Neuron (in vitro differentiated cells): Measurements from ENCODE around the gene RNF25.

Experiments
- H2AFZ ChIP-seq: one replicate; pipeline ENCODE4 v1.6.1; 2013; ENCODE audit warnings: low read depth, mild to moderate bottlenecking, inconsistent platforms, low read length, moderate library complexity
- H3K27me3 ChIP-seq: one replicate; pipeline ENCODE4 v1.6.1; 2013; ENCODE audit warnings: low read length; ENCODE audit not compliant: insufficient read depth
- H3K36me3 ChIP-seq: one replicate; pipeline ENCODE4 v1.6.1; 2013; ENCODE audit warnings: low read length; ENCODE audit not compliant: insufficient read depth
- H3K4me1 ChIP-seq: one replicate; pipeline ENCODE4 v1.6.1; 2013; ENCODE audit warnings: low read length; ENCODE audit not compliant: insufficient read depth
- H3K4me3 ChIP-seq: 2 replicates; pipeline ENCODE4 v1.5.1; 2013; ENCODE audit warnings: mild to moderate bottlenecking, low read length, moderate library complexity
- H3K9me3 ChIP-seq: one replicate; pipeline ENCODE4 v1.6.1; 2013; ENCODE audit warnings: low read length

RNF25 gene

DNA sequence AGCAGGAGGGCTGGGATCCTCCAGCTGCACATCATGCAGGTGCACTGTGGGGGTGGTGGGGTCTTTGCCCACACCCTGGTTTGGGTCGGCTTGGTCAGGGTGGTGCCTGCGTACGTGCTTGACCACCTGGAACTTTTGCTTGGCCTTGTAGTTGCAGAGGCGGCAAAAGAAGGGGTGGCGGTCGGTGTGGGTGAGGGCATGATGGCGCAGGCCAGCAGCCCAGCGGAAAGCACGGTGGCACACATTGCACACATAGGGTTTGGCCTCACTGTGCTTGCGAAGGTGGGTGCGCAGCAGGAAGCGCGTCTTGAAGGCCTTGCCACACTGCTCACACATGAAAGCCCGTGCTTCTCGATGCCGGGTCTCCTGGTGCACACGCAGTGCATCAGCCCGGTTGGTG, 33.4 kb downstream of the RNF25 start:
- no peaks in the 10 kb centered on the region for H3K27me3 ChIP-seq
- H3K4me3 ChIP-seq, result no peak overlapping the region
- H3K4me1 ChIP-seq, result no peaks in the 10 kb centered on the region
- peaks cover 82% of the 10 kb centered on the region for H3K36me3 ChIP-seq
- H3K9me3 ChIP-seq, result no peaks in the 10 kb centered on the region
- no peak overlapping the region for H2AFZ ChIP-seq

DNA sequence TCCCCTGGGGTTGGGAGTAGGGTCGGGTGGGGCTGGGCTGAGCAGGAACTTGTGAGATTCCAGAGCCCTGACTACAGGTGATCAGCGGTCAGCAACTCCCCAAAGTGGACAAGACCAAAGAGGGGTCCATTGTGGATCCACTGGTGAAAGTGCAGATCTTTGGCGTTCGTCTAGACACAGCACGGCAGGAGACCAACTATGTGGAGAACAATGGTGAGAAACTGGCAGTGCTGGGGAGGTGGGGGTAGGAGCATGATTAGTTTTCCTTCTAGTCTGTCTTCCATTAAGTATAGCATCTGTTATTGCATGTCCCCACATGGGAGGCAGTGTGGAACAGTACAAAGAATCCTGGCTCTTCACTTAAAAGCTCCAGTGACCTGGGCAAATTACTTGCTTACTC, 36.1 kb downstream of the RNF25 start:
- H3K27me3 ChIP-seq, result no peaks in the 10 kb centered on the region
- H3K36me3 ChIP-seq, result peaks cover 64% of the 10 kb centered on the region
- H3K4me1 ChIP-seq, result no peaks in the 10 kb centered on the region

DNA sequence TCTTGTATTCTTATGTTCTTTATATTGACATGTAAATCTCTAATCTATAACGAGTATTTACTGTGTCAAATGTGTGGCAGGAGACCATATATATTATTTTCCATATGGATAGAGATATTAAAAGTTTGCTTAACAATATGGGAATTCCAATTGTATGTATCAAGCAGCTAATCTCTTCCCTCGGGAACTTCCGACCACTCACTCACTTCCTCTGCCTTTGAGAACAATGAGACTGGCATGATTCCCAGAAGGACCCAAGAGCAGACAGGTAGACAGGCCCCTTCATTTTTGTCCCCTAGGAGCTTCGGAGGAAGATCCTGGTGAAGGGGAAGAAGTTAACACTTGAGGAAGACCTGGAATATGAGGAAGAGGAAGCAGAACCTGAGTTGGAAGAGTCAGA, 40.0 kb downstream of the RNF25 start:
- no peak overlapping the region for H2AFZ ChIP-seq

More for the DNA sequence above, 36.1 kb downstream of the RNF25 start:
- no peak overlapping the region for H3K4me3 ChIP-seq
- no peak overlapping the region for H2AFZ ChIP-seq
- H3K9me3 ChIP-seq, result no peaks in the 10 kb centered on the region

DNA sequence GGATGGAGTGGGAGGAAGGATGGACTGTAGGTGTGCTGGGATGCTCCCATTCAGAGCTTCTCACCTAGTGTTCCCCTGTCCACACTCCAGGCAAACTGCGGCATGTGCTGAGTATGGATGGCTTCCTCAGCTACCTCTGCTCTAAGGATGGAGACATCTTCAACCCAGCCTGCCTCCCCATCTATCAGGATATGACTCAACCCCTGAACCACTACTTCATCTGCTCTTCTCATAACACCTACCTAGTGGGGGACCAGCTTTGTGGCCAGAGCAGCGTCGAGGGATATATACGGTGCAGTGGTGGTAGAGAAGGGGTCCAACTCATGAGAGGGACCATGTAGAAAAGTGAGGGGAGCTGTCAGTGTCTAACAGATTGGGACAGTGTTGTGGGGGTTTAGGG, 43.9 kb downstream of the RNF25 start:
- no peak overlapping the region for H2AFZ ChIP-seq
- no peaks in the 10 kb centered on the region for H3K27me3 ChIP-seq
- H3K4me1 ChIP-seq, result no peaks in the 10 kb centered on the region
- H3K4me3 ChIP-seq, result no peak overlapping the region
- no peaks in the 10 kb centered on the region for H3K9me3 ChIP-seq
- peaks cover 7% of the 10 kb centered on the region for H3K36me3 ChIP-seq

More for the DNA sequence above, 40.0 kb downstream of the RNF25 start:
- no peak overlapping the region for H3K4me3 ChIP-seq
- H3K4me1 ChIP-seq, result no peaks in the 10 kb centered on the region
- no peaks in the 10 kb centered on the region for H3K27me3 ChIP-seq
- no peaks in the 10 kb centered on the region for H3K9me3 ChIP-seq
- H3K36me3 ChIP-seq, result peaks cover 29% of the 10 kb centered on the region

DNA sequence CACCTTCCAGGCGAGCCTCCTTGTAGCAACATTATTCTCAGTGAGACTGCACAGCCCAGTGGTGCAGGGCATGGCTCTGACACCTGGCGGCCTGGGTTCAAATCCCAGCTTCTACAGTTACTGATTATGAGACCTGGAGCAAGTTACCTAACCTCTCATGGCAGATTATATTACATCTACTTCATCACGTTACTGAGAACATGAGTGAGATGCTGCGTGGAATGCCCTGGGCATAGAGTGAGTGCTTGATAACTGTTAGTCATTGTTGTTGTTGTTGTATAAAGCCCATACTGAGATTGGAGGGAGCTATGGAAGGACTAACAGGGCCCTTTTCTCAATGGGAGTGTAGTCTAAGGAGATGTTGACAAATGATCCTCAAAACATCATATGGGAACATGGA, 45.4 kb downstream of the RNF25 start:
- H3K4me3 ChIP-seq, result no peak overlapping the region
- no peak overlapping the region for H2AFZ ChIP-seq
- no peaks in the 10 kb centered on the region for H3K27me3 ChIP-seq
- no peaks in the 10 kb centered on the region for H3K9me3 ChIP-seq
- H3K36me3 ChIP-seq, result peaks cover 5% of the 10 kb centered on the region
- no peaks in the 10 kb centered on the region for H3K4me1 ChIP-seq

DNA sequence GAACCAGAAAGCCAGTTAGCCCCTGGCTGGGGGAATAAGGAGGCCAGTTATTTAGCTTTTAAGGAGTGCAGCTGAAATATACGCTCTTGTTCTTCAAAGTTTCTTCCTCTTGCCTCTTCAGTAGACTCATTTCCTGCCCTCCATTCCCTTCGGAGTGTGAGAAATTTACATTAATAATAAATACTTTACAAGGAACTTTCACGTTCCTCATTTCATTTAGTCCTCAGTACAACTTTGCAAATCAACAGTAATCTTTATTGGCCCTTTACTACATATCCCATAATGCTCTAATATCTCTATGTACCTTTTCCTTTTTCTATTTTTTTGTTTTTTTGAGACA, 48.5 kb downstream of the RNF25 start:
- H2AFZ ChIP-seq, result no peak overlapping the region
- peaks cover 5% of the 10 kb centered on the region for H3K36me3 ChIP-seq
- no peaks in the 10 kb centered on the region for H3K27me3 ChIP-seq
- H3K9me3 ChIP-seq, result no peaks in the 10 kb centered on the region
- no peak overlapping the region for H3K4me3 ChIP-seq
- H3K4me1 ChIP-seq, result no peaks in the 10 kb centered on the region

DNA sequence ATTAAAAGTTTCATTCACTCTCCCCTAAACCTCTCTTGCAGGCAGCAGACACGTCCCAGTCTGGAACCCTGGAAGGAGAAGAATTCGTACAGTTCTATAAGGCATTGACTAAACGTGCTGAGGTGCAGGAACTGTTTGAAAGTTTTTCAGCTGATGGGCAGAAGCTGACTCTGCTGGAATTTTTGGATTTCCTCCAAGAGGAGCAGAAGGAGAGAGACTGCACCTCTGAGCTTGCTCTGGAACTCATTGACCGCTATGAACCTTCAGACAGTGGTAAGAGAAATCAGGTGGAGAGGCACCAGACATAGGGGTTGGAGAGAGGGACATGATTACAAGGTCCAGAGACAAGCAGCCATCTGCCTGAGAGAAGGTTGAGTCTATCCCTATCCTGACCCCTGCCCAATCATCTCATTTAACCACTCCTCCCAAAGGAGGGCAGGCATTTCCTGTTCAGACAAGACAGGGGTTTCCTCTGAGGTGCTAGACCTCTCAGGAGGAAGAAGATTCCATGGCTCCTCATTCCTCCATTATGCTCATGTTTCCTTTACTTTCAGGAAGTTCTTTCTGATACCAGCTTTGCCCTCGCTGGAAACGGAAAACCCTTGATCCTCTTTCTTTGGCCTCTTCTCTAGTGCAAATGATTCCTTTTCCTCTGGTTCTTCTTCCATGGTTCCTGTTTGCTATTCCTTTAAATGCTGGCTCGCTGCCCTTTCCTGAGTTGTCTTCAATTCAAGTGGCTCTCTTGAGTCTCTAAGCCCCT, 49.0 kb downstream of the RNF25 start:
- H2AFZ ChIP-seq, result no peak overlapping the region
- no peak overlapping the region for H3K4me3 ChIP-seq
- no peaks in the 10 kb centered on the region for H3K9me3 ChIP-seq
- no peaks in the 10 kb centered on the region for H3K27me3 ChIP-seq
- peaks cover 5% of the 10 kb centered on the region for H3K36me3 ChIP-seq
- H3K4me1 ChIP-seq, result no peaks in the 10 kb centered on the region

DNA sequence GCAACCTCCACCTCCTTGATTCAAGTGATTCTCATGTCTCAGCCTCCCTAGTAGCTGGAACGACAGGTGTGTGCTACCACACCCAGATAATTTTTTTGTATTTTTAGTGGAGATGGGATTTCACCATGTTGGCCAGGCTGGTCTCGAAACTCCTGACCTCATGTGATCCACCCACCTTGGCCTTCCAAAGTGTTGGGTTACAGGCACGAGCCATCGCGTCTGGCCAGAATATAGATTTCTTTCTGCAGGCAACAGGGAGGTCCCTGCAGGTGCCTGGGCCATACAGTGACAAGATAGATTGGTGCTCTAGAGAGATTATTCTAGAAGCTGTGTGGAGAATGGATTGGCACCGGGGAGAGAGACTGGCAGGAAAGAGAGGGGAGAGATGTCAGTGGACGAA, 50.8 kb downstream of the RNF25 start:
- no peaks in the 10 kb centered on the region for H3K9me3 ChIP-seq
- no peaks in the 10 kb centered on the region for H3K4me1 ChIP-seq
- H3K27me3 ChIP-seq, result no peaks in the 10 kb centered on the region
- H3K4me3 ChIP-seq, result no peak overlapping the region
- peaks cover 5% of the 10 kb centered on the region for H3K36me3 ChIP-seq
- H2AFZ ChIP-seq, result no peak overlapping the region

DNA sequence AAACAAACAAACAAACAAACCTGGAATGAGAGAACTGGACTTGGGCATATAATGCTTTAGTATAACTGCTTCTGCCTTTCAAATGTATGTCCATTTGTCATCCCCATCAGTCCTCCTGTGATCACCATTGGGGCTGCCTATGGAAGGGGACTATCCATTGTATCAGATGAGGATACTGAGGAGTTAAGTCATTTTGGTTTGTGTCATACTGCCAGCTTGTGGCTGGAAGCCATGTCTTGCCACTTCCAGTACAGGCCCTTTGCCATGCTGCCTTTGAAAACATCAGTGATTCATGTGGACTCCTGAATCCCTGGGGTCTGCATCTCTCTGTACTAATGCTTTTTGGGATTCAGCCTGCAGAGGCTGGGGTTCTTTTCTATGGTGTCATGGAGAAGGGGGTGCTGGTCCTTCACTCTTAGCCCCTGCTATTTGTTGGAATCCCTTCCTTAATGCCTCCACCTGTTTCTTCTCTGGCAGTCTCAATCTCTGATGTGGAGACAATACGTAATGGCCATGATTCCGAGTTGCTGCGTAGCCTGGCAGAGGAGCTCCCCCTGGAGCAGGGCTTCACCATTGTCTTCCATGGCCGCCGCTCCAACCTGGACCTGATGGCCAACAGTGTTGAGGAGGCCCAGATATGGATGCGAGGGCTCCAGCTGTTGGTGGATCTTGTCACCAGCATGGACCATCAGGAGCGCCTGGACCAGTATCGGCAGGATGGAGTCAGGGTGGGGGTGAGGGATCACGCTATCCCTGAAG, 53.5 kb downstream of the RNF25 start:
- no peak overlapping the region for H3K4me3 ChIP-seq
- H2AFZ ChIP-seq, result no peak overlapping the region
- H3K9me3 ChIP-seq, result no peaks in the 10 kb centered on the region
- H3K36me3 ChIP-seq, result peaks cover 5% of the 10 kb centered on the region
- no peaks in the 10 kb centered on the region for H3K27me3 ChIP-seq
- no peaks in the 10 kb centered on the region for H3K4me1 ChIP-seq

DNA sequence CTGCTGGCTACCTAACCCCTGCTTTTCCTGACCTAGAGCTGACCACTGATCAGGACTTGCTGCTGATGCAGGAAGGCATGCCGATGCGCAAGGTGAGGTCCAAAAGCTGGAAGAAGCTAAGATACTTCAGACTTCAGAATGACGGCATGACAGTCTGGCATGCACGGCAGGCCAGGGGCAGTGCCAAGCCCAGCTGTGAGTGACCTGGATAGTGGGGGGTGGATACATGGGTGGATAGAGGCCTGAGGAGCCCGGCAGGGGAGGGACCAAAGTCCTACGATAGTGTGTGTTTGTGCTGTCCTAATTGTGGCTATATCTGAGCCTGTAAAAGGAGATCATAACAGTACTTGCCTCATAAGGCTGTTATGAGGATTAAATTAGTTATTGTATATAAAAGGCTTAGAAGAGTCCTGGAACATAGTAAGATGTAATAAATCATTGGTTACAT, 55.9 kb downstream of the RNF25 start:
- Histone ChIP-seq H3K36me3 (no peaks in the 10 kb centered on the region), H3K9me3 (no peaks in the 10 kb centered on the region), H3K4me1 (no peaks in the 10 kb centered on the region), H2AFZ (no peak overlapping the region), H3K4me3 (no peak overlapping the region), H3K27me3 (no peaks in the 10 kb centered on the region)
